ENCODE results near the gene RFX3. TPM values are rescaled to one million over a fixed set of nuclear protein-coding genes. Genes with fewer than 3 reads are reported as not detected.

Gene RFX3
- total and polyA plus RNA-seq, 2 donors (not counting 3 experiments of a cell fraction or from before 2014, with no cell fraction given), result 4.8 to 10.5 TPM

DNA sequence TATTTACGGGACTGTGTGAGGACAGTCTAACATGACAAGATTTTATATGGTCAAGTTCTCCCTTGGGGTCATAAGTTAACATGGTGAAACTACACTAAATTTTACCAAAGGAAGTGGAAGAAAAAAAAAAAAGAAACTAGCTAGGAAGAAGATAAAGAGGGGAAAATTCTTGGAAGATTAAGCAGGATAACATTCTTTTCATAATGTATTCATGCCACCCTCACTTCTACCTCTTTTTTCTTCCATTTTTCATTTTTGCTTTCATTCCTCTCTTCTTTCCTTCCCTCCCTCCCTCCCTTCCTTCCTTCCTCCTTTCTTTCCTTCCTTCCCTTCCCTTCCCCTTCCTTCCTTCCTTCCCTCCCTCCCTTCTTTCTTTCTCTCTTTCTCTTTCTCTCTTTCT is 254.6 kb downstream of the RFX3 start:
- POLR2A ChIA-PET, result no interaction called here

More for the DNA sequence above, 254.6 kb downstream of the RFX3 start:
- Histone ChIP-seq H3K9ac (replicated peaks; ENCODE audit: extremely low read depth, insufficient read depth, low read length) (no peak overlapping the region), H3K27ac (ENCODE audit: insufficient read depth, low read depth, low read length) (no peak overlapping the region), H3K9me1 (replicated peaks; ENCODE audit: control insufficient read depth, extremely low read depth, insufficient read depth, low read length) (no peaks in the 10 kb centered on the region), H3K4me1 (ENCODE audit: control insufficient read depth, extremely low read depth, insufficient read depth, low read length) (no peaks in the 10 kb centered on the region), H2AFZ (ENCODE audit: low read depth, low read length) (no peak overlapping the region), H3K27me3 (ENCODE audit: control insufficient read depth in 2 of 2, insufficient read depth in 2 of 2, low read length in 2 of 2) (no peaks in the 10 kb centered on the region), H3K79me2 (ENCODE audit: control insufficient read depth, insufficient read depth, low read length) (no peaks in the 10 kb centered on the region), H3K9me3 (replicated peaks; ENCODE audit: control insufficient read depth, insufficient read depth, low read length) (no peaks in the 10 kb centered on the region), H3K4me3 (replicated peaks in 1 of 3; ENCODE audit: insufficient read depth in 1 of 3, low read depth in 1 of 3, low read length in 3 of 3) (no peak overlapping the region), H3K36me3 (ENCODE audit: control insufficient read depth in 2 of 2, extremely low read depth in 1 of 2, insufficient read depth in 2 of 2, low read length in 2 of 2) (no peaks in the 10 kb centered on the region), H4K20me1 (replicated peaks; ENCODE audit: control insufficient read depth, extremely low read depth, insufficient read depth, low read length) (no peaks in the 10 kb centered on the region), H3K4me2 (ENCODE audit: insufficient read depth, low read length) (no peak overlapping the region)
- TF ChIP-seq, protein P1, sequence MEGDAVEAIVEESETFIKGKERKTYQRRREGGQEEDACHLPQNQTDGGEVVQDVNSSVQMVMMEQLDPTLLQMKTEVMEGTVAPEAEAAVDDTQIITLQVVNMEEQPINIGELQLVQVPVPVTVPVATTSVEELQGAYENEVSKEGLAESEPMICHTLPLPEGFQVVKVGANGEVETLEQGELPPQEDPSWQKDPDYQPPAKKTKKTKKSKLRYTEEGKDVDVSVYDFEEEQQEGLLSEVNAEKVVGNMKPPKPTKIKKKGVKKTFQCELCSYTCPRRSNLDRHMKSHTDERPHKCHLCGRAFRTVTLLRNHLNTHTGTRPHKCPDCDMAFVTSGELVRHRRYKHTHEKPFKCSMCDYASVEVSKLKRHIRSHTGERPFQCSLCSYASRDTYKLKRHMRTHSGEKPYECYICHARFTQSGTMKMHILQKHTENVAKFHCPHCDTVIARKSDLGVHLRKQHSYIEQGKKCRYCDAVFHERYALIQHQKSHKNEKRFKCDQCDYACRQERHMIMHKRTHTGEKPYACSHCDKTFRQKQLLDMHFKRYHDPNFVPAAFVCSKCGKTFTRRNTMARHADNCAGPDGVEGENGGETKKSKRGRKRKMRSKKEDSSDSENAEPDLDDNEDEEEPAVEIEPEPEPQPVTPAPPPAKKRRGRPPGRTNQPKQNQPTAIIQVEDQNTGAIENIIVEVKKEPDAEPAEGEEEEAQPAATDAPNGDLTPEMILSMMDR (IDR thresholded peaks at IDR 0.05; ENCODE audit: extremely low read depth in 1 of 2, insufficient read depth in 1 of 2, low read depth in 1 of 2, low read length in 2 of 2), result no peak
- TF ChIP-seq EZH2 (IDR thresholded peaks at IDR 0.05; ENCODE audit: borderline replicate concordance, low read depth, low read length, severe bottlenecking) (no peak), POLR2A (IDR thresholded peaks at IDR 0.05; ENCODE audit: low read depth, low read length) (no peak), JUN (IDR thresholded peaks at IDR 0.05; ENCODE audit: borderline replicate concordance, insufficient read depth, insufficient read length, low read depth) (no peak), POLR2AphosphoS5 (IDR thresholded peaks at IDR 0.05; ENCODE audit: insufficient read depth, low read depth, low read length) (no peak), GATA2 (IDR thresholded peaks at IDR 0.05; ENCODE audit: insufficient read depth, insufficient read length, low read depth, low read length) (no peak), MYC (IDR thresholded peaks at IDR 0.05; ENCODE audit: low read depth, low read length) (no peak), FOS (IDR thresholded peaks at IDR 0.05; ENCODE audit: borderline replicate concordance, insufficient read depth, low read length) (no peak)
- TF ChIP-seq, protein P2, sequence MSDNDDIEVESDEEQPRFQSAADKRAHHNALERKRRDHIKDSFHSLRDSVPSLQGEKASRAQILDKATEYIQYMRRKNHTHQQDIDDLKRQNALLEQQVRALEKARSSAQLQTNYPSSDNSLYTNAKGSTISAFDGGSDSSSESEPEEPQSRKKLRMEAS (IDR thresholded peaks at IDR 0.05; ENCODE audit: insufficient read depth, insufficient read length), result no peak
- CTCF ChIA-PET, result no interaction called here
- no peak for FAIRE-seq
- intact Hi-C loops (cut with micrococcal nuclease), result no loop called here
- no TSS peak for BruUV-seq (replicated peaks)
- DNase-seq (ENCODE audit: low read depth, low spot score), result no peak
- dilution Hi-C loops (cut with MboI; ENCODE audit: extremely low pct_ligation_motif_present, low sequenced_read_pairs), result no loop called here
